Astrocyte of the cerebellum (primary cell): ENCODE results near the gene SYNJ2.
A peak's percentile ranks its signal among the peaks of the same experiment; 100 is the strongest.

Experiments
- DNase-seq: peaks from one replicate; pipeline ENCODE4 v3.0.0-alpha.2; 2011; ENCODE audit warnings: low read depth
- H3K4me3 ChIP-seq: 2 replicates; pipeline ENCODE4 v1.5.1; 2011; ENCODE audit warnings: mild to moderate bottlenecking, low read depth, low read length, moderate library complexity
- CTCF ChIP-seq: IDR thresholded peaks from 2 replicates; pipeline ENCODE4 v1.5.1; 2012; ENCODE audit warnings: low read length, low read depth, moderate library complexity, mild to moderate bottlenecking; ENCODE audit errors: missing control alignments
- in situ Hi-C: cut with HindIII; loops from 2 replicates; pipeline ENCODE4 v1.10.0; 2017; ENCODE audit warnings: low sequenced_read_pairs

SYNJ2 gene

GRCh38 chr6:158073776-158074175 lies 92.1 kb downstream of the SYNJ2 start:
- in situ Hi-C loops, result no loop called here

GRCh38 chr6:158076548-158076947 lies 94.9 kb downstream of the SYNJ2 start:
- no peak for TF ChIP-seq CTCF
- in situ Hi-C loops, result no loop called here
- no peak for DNase-seq
- H3K4me3 ChIP-seq, result no peak overlapping the region

More at GRCh38 chr6:158073776-158074175, 92.1 kb downstream of the SYNJ2 start:
- TF ChIP-seq CTCF, result peak; percentile 2
- H3K4me3 ChIP-seq, result no peak overlapping the region
- DNase-seq, result no peak

GRCh38 chr6:158077676-158078075 lies 96.0 kb downstream of the SYNJ2 start:
- no peak for DNase-seq
- H3K4me3 ChIP-seq, result no peak overlapping the region
- in situ Hi-C loops, result no loop called here
- TF ChIP-seq CTCF, result no peak

DNA sequence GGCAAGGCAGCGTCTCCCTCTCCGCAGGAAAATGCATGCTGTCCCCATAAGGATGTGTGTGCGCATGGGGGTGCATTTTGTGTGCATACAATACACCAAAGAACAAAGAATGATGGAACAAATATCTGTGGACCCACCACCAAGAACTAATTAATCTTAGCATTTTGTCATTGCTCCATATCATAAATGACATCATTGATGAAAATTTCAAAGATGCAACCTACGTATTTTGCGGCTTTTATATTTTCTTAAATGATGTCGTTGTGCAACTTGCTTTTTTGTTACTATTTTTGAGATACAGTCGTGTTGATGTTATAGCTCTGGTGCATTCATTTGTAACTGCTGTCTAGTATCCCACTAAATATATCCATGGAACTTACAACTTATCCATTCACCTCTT lies 96.7 kb downstream of the SYNJ2 start:
- no peak for DNase-seq
- TF ChIP-seq CTCF, result no peak
- in situ Hi-C loops, result no loop called here
- H3K4me3 ChIP-seq, result no peak overlapping the region

DNA sequence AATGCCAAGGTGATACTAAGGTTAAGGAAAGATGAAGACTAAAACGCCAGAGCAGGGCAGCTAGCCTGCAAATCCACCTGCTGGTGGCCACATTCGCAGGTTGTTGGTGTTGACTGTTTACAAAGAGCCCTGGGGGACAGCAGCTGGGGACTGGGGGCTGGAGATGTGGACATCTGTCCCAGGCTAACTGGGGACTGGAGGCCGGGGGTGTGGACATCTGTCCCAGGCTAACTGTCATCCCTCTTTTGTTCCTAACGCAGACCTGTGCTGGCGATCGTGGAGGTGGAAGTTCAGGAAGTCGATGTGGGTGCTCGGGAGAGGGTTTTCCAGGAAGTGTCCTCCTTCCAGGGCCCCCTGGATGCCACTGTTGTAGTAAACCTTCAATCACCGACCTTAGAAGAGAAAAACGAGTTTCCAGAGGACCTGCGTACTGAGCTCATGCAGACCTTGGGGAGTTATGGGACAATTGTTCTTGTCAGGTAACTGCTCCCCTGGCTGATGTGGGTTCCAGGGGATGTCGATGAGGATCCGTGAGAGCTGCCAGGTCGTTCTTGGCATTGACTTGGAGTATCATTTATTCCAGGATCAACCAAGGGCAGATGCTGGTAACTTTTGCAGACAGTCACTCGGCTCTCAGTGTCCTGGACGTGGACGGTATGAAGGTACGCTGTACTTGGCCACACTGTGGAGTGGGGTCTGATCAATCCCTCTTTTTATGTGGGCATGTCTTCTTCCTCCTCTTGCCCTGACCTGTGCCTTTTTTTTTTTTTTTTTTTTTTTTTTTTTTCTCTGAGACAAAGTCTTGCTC lies 99.4 kb downstream of the SYNJ2 start:
- in situ Hi-C loops, result no loop called here
- TF ChIP-seq CTCF, result no peak
- no peak overlapping the region for H3K4me3 ChIP-seq
- DNase-seq, result no peak

GRCh38 chr6:158081657-158081935 lies 99.9 kb downstream of the SYNJ2 start:
- no peak for TF ChIP-seq CTCF
- in situ Hi-C loops, result no loop called here
- no peak overlapping the region for H3K4me3 ChIP-seq
- no peak for DNase-seq
